GM21447 (cell line): ENCODE measurements around the gene NRSN2.
"Not testable (repeated sequence)": the region's sequence is repeated elsewhere in the genome, so short reads cannot be mapped to it uniquely, and the experiment has no call there.

ENCODE experiments used
- ATAC-seq: cut with Tn5 transposase; IDR thresholded peaks from one replicate; pipeline ENCODE4 v1.9.1; 2021; ENCODE audit not compliant: unreplicated experiment

Gene NRSN2

GRCh38 chr20:373171-373890 is 26.4 kb downstream of the NRSN2 start:
- no peak for ATAC-seq

GRCh38 chr20:375265-375889 is 28.5 kb downstream of the NRSN2 start:
- ATAC-seq = no peak

GRCh38 chr20:376089-376488 is 29.2 kb downstream of the NRSN2 start:
- ATAC-seq = no peak

GRCh38 chr20:376750-377149 is 29.8 kb downstream of the NRSN2 start:
- no peak for ATAC-seq

GRCh38 chr20:377578-377977 is 30.7 kb downstream of the NRSN2 start:
- not testable (repeated sequence) for ATAC-seq

- ATAC-seq = no peak
These were observed 32.0 kb downstream of the NRSN2 start for GRCh38 chr20:378961-379336.

GRCh38 chr20:380763-381580 is 34.1 kb downstream of the NRSN2 start:
- ATAC-seq = peak; percentile 53

- peak; percentile 66 for ATAC-seq
These were observed 34.8 kb downstream of the NRSN2 start for GRCh38 chr20:381581-382290.

- ATAC-seq = peak; percentile 7
These were observed 35.6 kb downstream of the NRSN2 start for GRCh38 chr20:382291-383115.

GRCh38 chr20:383889-384288 is 37.0 kb downstream of the NRSN2 start:
- no peak for ATAC-seq

- no peak for ATAC-seq
These were observed 37.8 kb downstream of the NRSN2 start for GRCh38 chr20:384723-385122.

GRCh38 chr20:385448-385847 is 38.5 kb downstream of the NRSN2 start:
- ATAC-seq = no peak

GRCh38 chr20:386634-387033 is 39.7 kb downstream of the NRSN2 start:
- ATAC-seq = not testable (repeated sequence)

- no peak for ATAC-seq
These were observed 40.6 kb downstream of the NRSN2 start for GRCh38 chr20:387520-387919.

- no peak for ATAC-seq
These were observed 41.4 kb downstream of the NRSN2 start for GRCh38 chr20:388034-388994.

- ATAC-seq = no peak
These were observed 42.3 kb downstream of the NRSN2 start for GRCh38 chr20:389220-389619.

GRCh38 chr20:391041-391711 is 44.3 kb downstream of the NRSN2 start:
- ATAC-seq = no peak

GRCh38 chr20:393296-393695 is 46.4 kb downstream of the NRSN2 start:
- not testable (repeated sequence) for ATAC-seq

GRCh38 chr20:396252-396618 is 49.3 kb downstream of the NRSN2 start:
- no peak for ATAC-seq
